Spleen (tissue), 7 donors: ENCODE results near the gene PAK1IP1.

Source experiments
- POLR2AphosphoS5 ChIP-seq, 3 donors: sonication (generic); formaldehyde crosslinking; IDR thresholded peaks; one replicate each; pipeline ENCODE4 v1.5.1; 2017; ENCODE audit warnings: antibody characterized with exemption in 3 of 3
- TF ChIP-seq, protein P1 (sequence below), 11 experiments: fragments of 200-600 bp in 7 of 11; fragments of 450-650 bp in 4 of 11; sonication (generic) in 4 of 11; IDR thresholded peaks in 8 of 11; conservative IDR thresholded peaks in 3 of 11; 1 replicate in 7 of 11; 2 replicates in 4 of 11; pipeline versions ENCODE4 v1.4.0 to v1.8.0; 2016 to 2021; ENCODE audit warnings: antibody characterized with exemption in 11 of 11, inconsistent platforms in 4 of 11, mild to moderate bottlenecking in 1 of 11
- donor health status: DM: no; HTN: no; CAD: no; lungs with moderate emphysema.
- donor health status: DM: no; HTN: no; CAD: no.
- donor health status: DM: no; HTN: no; CAD: no.

DNA sequence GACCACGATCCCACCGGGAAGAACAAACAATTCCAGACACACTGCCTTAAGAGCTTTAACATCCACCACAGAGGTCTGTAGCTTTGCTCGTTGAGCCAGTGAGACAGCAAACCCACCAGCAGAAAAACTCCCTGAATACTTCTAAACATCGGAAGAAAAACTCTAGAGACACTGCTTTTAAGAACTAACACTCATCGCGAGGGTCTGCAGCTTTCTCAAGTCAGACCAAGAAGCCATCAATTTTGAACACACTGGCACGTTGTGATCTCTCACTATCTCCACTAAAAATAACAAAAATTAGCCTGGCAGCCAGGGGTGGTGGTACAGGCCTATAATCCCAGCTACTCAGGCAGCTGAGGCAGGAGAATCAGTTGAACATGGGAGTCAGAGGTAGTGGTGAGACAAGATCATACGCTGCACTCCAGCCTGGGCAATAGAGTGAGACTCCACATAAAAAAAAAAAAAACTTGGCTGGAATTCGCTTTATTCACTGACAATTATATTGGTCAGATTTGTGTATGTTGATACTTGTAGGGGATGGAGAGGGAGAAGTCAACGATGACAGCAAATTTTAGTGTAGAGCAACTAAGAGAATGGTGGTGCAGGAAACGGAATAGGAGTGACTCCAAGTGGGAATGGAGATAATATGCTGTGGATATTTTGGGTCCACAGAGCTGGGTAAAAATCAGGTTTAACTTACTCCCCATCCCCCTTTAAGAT lies 27.2 kb downstream of the PAK1IP1 start:
- TF ChIP-seq, protein P1, sequence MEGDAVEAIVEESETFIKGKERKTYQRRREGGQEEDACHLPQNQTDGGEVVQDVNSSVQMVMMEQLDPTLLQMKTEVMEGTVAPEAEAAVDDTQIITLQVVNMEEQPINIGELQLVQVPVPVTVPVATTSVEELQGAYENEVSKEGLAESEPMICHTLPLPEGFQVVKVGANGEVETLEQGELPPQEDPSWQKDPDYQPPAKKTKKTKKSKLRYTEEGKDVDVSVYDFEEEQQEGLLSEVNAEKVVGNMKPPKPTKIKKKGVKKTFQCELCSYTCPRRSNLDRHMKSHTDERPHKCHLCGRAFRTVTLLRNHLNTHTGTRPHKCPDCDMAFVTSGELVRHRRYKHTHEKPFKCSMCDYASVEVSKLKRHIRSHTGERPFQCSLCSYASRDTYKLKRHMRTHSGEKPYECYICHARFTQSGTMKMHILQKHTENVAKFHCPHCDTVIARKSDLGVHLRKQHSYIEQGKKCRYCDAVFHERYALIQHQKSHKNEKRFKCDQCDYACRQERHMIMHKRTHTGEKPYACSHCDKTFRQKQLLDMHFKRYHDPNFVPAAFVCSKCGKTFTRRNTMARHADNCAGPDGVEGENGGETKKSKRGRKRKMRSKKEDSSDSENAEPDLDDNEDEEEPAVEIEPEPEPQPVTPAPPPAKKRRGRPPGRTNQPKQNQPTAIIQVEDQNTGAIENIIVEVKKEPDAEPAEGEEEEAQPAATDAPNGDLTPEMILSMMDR (IDR thresholded peaks at IDR 0.05 in 8 of 11, conservative IDR thresholded peaks at IDR 0.05 in 3 of 11): no peak
- no peak for TF ChIP-seq POLR2AphosphoS5 (IDR thresholded peaks at IDR 0.05)
